Panc1 (cell line): ENCODE results near the gene RASA3. TPM values are rescaled to one million over a fixed set of nuclear protein-coding genes. Genes with fewer than 3 reads are reported as not detected.

Experiments
- ATAC-seq: fragments of 200-7000 bp; cut with Tn5 transposase; 2 replicates; pipeline ENCODE4 v1.9.1; 2020; ENCODE audit warnings: mild to moderate bottlenecking, moderate library complexity
- BruUV-seq: library from RNA; stranded (reverse); fragments of 400-500 nt; replicated peaks from 2 replicates; lab custom pipeline; 2021; lab: Mats Ljungman, UMichigan
- CTCF ChIA-PET: fragments of 300-600 bp; sonication (Branson Sonifier 250); formaldehyde crosslinking; loops from one replicate; lab custom pipeline; 2022; ENCODE audit warnings: antibody characterized with exemption; lab: Charles Lee
- POLR2A ChIA-PET: fragments of 300-600 bp; sonication (Branson Sonifier 250); formaldehyde crosslinking; loops from one replicate; lab custom pipeline; 2022; ENCODE audit warnings: antibody characterized with exemption; lab: Charles Lee
- DNase-seq: peaks from one replicate; pipeline ENCODE4 v3.0.0-alpha.2; 2010; ENCODE audit warnings: low read depth, low spot score
- H3K27ac ChIP-seq: 2 replicates; pipeline ENCODE4 v1.5.1; 2011; ENCODE audit warnings: mild to moderate bottlenecking, low read length, inconsistent platforms
- H3K27me3 ChIP-seq: fragments of 200-500 bp; sonication (Bioruptor generic); 2 replicates; pipeline ENCODE4 v1.6.0; 2014; ENCODE audit warnings: low read length, inconsistent platforms; ENCODE audit not compliant: control insufficient read depth, insufficient read depth
- H3K36me3 ChIP-seq: fragments of 200-500 bp; sonication (Bioruptor generic); 2 replicates; pipeline ENCODE4 v1.5.1; 2014; ENCODE audit warnings: inconsistent platforms, mild to moderate bottlenecking, low read length, moderate library complexity; ENCODE audit not compliant: control insufficient read depth, insufficient read depth
- H3K4me1 ChIP-seq: 2 replicates; pipeline ENCODE4 v1.5.1; 2011; ENCODE audit warnings: inconsistent platforms, mild to moderate bottlenecking, low read length, moderate library complexity; ENCODE audit not compliant: control insufficient read depth, insufficient read depth
- H3K4me3 ChIP-seq, 2 experiments: 2 replicates each; pipeline ENCODE4 v1.5.1; 2011 to 2012; ENCODE audit warnings: low read depth in 2 of 2, low read length in 2 of 2, mild to moderate bottlenecking in 2 of 2, inconsistent platforms in 1 of 2, moderate library complexity in 1 of 2
- H3K9me3 ChIP-seq: fragments of 200-500 bp; sonication (Bioruptor generic); 2 replicates; pipeline ENCODE4 v1.5.1; 2014; ENCODE audit warnings: low read depth, mild to moderate bottlenecking, inconsistent platforms, low read length, moderate library complexity; ENCODE audit not compliant: control insufficient read depth, insufficient read depth
- POLR2AphosphoS5 ChIP-seq: IDR thresholded peaks from 2 replicates; pipeline ENCODE4 v1.6.1; 2012; ENCODE audit warnings: mild to moderate bottlenecking, low read depth, low read length, moderate library complexity
- SIN3A ChIP-seq: IDR thresholded peaks from 2 replicates; pipeline ENCODE4 v1.6.1; 2012; ENCODE audit warnings: low read depth, mild to moderate bottlenecking, low read length, moderate library complexity, borderline replicate concordance; ENCODE audit not compliant: insufficient read depth
- TCF7L2 ChIP-seq: IDR thresholded peaks from 2 replicates; pipeline ENCODE4 v1.6.1; 2011; ENCODE audit warnings: mild to moderate bottlenecking, low read depth, low read length, inconsistent platforms
- in situ Hi-C: cut with HindIII; loops from 2 replicates; pipeline ENCODE4 v1.10.0; 2016; ENCODE audit warnings: low sequenced_read_pairs, low pct_unique_long_range_greater_than_20kb
- intact Hi-C: fragments of 100-400 bp; cut with micrococcal nuclease; formaldehyde crosslinking; loops from one replicate; pipeline ENCODE4 v1.10.0; 2022; ENCODE audit not compliant: unreplicated experiment
- total RNA-seq: library from RNA; stranded (reverse); gene quantifications from one replicate; pipeline ENCODE4 v1.2.1, GENCODE V29; 2021; ENCODE audit not compliant: unreplicated experiment
- TF ChIP-seq, protein P1 (sequence below): fragments of 450-650 bp; IDR thresholded peaks from 2 replicates; pipeline ENCODE4 v1.5.1; 2017; ENCODE audit warnings: mild to moderate bottlenecking
- TF ChIP-seq, protein P2 (sequence below), 2 experiments: IDR thresholded peaks; 2 replicates each; pipeline ENCODE4 v1.6.1; 2011 to 2012; ENCODE audit warnings: low read depth in 2 of 2, control low read depth in 1 of 2, low read length in 1 of 2, mild to moderate bottlenecking in 1 of 2, moderate library complexity in 1 of 2; ENCODE audit not compliant: insufficient read depth in 1 of 2

The RASA3 gene
- total RNA-seq, 1 experiment from 2014 or later: 33.7 TPM

DNA sequence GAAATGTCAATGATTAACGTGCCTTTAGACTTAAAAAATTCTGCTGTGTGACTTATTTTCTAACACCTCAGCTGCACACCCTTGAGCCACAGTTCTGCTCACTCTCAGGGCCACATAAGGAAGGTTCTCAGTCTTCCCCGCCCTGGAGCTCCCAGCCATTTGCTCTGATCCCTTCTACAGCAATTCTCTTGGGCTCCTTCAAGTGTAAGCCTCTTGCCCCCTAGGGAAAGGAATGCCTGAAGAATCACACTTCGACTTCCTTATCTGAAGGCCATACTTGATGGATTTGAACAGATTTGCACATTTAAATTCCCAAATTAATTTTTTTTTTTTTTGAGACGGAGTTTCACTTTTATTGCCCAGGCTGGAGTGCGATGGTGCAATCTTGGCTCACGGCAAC lies 44.2 kb downstream of the RASA3 start:
- BruUV-seq: no TSS peak
- TF ChIP-seq, protein P1, sequence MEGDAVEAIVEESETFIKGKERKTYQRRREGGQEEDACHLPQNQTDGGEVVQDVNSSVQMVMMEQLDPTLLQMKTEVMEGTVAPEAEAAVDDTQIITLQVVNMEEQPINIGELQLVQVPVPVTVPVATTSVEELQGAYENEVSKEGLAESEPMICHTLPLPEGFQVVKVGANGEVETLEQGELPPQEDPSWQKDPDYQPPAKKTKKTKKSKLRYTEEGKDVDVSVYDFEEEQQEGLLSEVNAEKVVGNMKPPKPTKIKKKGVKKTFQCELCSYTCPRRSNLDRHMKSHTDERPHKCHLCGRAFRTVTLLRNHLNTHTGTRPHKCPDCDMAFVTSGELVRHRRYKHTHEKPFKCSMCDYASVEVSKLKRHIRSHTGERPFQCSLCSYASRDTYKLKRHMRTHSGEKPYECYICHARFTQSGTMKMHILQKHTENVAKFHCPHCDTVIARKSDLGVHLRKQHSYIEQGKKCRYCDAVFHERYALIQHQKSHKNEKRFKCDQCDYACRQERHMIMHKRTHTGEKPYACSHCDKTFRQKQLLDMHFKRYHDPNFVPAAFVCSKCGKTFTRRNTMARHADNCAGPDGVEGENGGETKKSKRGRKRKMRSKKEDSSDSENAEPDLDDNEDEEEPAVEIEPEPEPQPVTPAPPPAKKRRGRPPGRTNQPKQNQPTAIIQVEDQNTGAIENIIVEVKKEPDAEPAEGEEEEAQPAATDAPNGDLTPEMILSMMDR: no peak
- no peak for TF ChIP-seq SIN3A
- no peak for TF ChIP-seq POLR2AphosphoS5
- TF ChIP-seq TCF7L2: no peak
- TF ChIP-seq, protein P2, sequence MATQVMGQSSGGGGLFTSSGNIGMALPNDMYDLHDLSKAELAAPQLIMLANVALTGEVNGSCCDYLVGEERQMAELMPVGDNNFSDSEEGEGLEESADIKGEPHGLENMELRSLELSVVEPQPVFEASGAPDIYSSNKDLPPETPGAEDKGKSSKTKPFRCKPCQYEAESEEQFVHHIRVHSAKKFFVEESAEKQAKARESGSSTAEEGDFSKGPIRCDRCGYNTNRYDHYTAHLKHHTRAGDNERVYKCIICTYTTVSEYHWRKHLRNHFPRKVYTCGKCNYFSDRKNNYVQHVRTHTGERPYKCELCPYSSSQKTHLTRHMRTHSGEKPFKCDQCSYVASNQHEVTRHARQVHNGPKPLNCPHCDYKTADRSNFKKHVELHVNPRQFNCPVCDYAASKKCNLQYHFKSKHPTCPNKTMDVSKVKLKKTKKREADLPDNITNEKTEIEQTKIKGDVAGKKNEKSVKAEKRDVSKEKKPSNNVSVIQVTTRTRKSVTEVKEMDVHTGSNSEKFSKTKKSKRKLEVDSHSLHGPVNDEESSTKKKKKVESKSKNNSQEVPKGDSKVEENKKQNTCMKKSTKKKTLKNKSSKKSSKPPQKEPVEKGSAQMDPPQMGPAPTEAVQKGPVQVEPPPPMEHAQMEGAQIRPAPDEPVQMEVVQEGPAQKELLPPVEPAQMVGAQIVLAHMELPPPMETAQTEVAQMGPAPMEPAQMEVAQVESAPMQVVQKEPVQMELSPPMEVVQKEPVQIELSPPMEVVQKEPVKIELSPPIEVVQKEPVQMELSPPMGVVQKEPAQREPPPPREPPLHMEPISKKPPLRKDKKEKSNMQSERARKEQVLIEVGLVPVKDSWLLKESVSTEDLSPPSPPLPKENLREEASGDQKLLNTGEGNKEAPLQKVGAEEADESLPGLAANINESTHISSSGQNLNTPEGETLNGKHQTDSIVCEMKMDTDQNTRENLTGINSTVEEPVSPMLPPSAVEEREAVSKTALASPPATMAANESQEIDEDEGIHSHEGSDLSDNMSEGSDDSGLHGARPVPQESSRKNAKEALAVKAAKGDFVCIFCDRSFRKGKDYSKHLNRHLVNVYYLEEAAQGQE (IDR thresholded peaks at IDR 0.05; ENCODE audit: insufficient read depth in 1 of 2, low read depth in 2 of 2, low read length in 1 of 2): no peak
- no peak overlapping the region for H3K27ac ChIP-seq
- no peaks in the 10 kb centered on the region for H3K9me3 ChIP-seq
- ChIA-PET CTCF (no interaction called here), POLR2A (no interaction called here)
- ATAC-seq: no peak
- no peaks in the 10 kb centered on the region for H3K4me1 ChIP-seq
- no peak overlapping the region for H3K4me3 ChIP-seq
- no peaks in the 10 kb centered on the region for H3K36me3 ChIP-seq
- intact Hi-C loops: no loop called here
- no peak for DNase-seq
- in situ Hi-C loops: no loop called here
- no peaks in the 10 kb centered on the region for H3K27me3 ChIP-seq

DNA sequence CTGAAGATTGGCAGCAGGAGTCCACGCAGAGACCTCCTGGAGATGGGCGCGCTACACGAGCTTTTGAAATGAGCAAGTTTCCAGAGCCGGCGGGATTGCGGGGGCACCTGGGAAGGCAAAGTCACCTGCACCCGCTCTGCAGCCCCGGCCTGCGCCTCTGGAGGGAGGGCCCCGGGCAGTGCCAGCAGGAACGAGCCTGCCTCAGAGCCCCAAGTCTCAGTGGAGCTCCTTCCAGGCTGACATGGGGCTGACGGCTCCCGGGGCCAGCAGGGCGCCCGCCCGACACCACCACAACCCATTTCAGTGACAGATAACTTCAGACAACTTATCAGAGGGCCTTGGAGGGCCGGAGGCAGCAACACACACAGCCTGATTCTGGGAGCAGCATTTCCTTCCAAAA lies 45.0 kb downstream of the RASA3 start:
- Histone ChIP-seq H3K27ac (no peak overlapping the region), H3K36me3 (no peaks in the 10 kb centered on the region), H3K4me3 (no peak overlapping the region), H3K9me3 (no peaks in the 10 kb centered on the region), H3K4me1 (no peaks in the 10 kb centered on the region), H3K27me3 (no peaks in the 10 kb centered on the region)
- no peak for DNase-seq
- no peak for ATAC-seq
- ChIA-PET CTCF (no interaction called here), POLR2A (no interaction called here)
- in situ Hi-C loops (no loop called here), intact Hi-C loops (no loop called here)
- TF ChIP-seq SIN3A (no peak), POLR2AphosphoS5 (no peak), TCF7L2 (no peak)
- TF ChIP-seq, protein P2 (IDR thresholded peaks at IDR 0.05; ENCODE audit: insufficient read depth in 1 of 2, low read depth in 2 of 2, low read length in 1 of 2): no peak
- TF ChIP-seq, protein P1: no peak
- BruUV-seq: no TSS peak
